Measurements from ENCODE around the gene FBXL17. TPM values are rescaled to one million over a fixed set of nuclear protein-coding genes. Genes with fewer than 3 reads are reported as not detected.

The FBXL17 gene
- total and polyA plus RNA-seq, 4 donors = 2.1 to 14.1 (median 6.3) TPM

DNA sequence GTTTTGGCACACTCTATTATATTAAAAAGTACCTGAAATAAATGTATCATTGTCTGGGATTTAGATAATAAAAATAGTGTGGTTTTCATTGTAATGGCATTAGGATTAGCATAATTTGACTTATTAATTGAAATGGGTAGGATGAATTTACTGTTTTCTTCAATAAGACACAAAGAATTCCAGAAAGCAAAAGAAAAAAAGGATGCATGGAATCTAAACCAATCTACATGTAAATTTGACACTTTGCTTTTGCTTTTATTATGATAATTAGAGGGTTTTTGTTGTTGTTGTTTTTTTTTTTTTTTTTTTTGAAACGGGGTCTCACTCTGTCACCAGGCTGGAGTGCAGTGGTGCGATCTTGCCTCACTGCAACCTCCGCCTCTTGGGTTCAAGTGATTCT, 406.3 kb downstream of the FBXL17 start:
- H3K4me3 ChIP-seq (ENCODE audit: low read depth in 1 of 3, low read length in 3 of 3) = no peak overlapping the region
- no peaks in the 10 kb centered on the region for H3K36me3 ChIP-seq (ENCODE audit: control insufficient read depth in 4 of 4, insufficient read depth in 3 of 4, low read depth in 1 of 4, low read length in 3 of 4)
- TF ChIP-seq HNF4G (IDR thresholded peaks at IDR 0.05) = no peak
- no peak for TF ChIP-seq CTCF (IDR thresholded peaks at IDR 0.05; ENCODE audit: low read depth, low read length, missing input control)
- TF ChIP-seq GABPA (IDR thresholded peaks at IDR 0.05 in 1 of 2, conservative IDR thresholded peaks at IDR 0.05 in 1 of 2) = no peak
- TF ChIP-seq FOXA1 (IDR thresholded peaks at IDR 0.05) = no peak
- no peak for TF ChIP-seq RAD21 (IDR thresholded peaks at IDR 0.05)
- no peak for TF ChIP-seq RXRA (IDR thresholded peaks at IDR 0.05)
- TF ChIP-seq, protein P1, sequence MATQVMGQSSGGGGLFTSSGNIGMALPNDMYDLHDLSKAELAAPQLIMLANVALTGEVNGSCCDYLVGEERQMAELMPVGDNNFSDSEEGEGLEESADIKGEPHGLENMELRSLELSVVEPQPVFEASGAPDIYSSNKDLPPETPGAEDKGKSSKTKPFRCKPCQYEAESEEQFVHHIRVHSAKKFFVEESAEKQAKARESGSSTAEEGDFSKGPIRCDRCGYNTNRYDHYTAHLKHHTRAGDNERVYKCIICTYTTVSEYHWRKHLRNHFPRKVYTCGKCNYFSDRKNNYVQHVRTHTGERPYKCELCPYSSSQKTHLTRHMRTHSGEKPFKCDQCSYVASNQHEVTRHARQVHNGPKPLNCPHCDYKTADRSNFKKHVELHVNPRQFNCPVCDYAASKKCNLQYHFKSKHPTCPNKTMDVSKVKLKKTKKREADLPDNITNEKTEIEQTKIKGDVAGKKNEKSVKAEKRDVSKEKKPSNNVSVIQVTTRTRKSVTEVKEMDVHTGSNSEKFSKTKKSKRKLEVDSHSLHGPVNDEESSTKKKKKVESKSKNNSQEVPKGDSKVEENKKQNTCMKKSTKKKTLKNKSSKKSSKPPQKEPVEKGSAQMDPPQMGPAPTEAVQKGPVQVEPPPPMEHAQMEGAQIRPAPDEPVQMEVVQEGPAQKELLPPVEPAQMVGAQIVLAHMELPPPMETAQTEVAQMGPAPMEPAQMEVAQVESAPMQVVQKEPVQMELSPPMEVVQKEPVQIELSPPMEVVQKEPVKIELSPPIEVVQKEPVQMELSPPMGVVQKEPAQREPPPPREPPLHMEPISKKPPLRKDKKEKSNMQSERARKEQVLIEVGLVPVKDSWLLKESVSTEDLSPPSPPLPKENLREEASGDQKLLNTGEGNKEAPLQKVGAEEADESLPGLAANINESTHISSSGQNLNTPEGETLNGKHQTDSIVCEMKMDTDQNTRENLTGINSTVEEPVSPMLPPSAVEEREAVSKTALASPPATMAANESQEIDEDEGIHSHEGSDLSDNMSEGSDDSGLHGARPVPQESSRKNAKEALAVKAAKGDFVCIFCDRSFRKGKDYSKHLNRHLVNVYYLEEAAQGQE (IDR thresholded peaks at IDR 0.05) = no peak
- no peak for TF ChIP-seq YY1 (IDR thresholded peaks at IDR 0.05)
- TF ChIP-seq, protein P2, sequence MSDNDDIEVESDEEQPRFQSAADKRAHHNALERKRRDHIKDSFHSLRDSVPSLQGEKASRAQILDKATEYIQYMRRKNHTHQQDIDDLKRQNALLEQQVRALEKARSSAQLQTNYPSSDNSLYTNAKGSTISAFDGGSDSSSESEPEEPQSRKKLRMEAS (IDR thresholded peaks at IDR 0.05) = no peak
- no peak for TF ChIP-seq JUND (IDR thresholded peaks at IDR 0.05)
- no peak for TF ChIP-seq NR2F2 (IDR thresholded peaks at IDR 0.05)
- TF ChIP-seq, protein P3, sequence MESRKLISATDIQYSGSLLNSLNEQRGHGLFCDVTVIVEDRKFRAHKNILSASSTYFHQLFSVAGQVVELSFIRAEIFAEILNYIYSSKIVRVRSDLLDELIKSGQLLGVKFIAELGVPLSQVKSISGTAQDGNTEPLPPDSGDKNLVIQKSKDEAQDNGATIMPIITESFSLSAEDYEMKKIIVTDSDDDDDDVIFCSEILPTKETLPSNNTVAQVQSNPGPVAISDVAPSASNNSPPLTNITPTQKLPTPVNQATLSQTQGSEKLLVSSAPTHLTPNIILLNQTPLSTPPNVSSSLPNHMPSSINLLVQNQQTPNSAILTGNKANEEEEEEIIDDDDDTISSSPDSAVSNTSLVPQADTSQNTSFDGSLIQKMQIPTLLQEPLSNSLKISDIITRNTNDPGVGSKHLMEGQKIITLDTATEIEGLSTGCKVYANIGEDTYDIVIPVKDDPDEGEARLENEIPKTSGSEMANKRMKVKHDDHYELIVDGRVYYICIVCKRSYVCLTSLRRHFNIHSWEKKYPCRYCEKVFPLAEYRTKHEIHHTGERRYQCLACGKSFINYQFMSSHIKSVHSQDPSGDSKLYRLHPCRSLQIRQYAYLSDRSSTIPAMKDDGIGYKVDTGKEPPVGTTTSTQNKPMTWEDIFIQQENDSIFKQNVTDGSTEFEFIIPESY (IDR thresholded peaks at IDR 0.05) = no peak
- TF ChIP-seq FOXA2 (IDR thresholded peaks at IDR 0.05) = no peak
- TF ChIP-seq ATF3 (IDR thresholded peaks at IDR 0.05) = no peak
- TF ChIP-seq TAF1 (conservative IDR thresholded peaks at IDR 0.05) = no peak
- no peaks in the 10 kb centered on the region for H3K27me3 ChIP-seq (ENCODE audit: control insufficient read depth in 4 of 4, insufficient read depth in 4 of 4, low read length in 3 of 4)
- 93% methylated on average over 3 of the region's 3 CpGs for WGBS
- H3K27ac ChIP-seq (ENCODE audit: low read depth in 1 of 2, low read length in 2 of 2) = no peak overlapping the region
- no peaks in the 10 kb centered on the region for H3K4me1 ChIP-seq (ENCODE audit: control insufficient read depth in 4 of 4, insufficient read depth in 4 of 4, low read length in 3 of 4)
- no peak overlapping the region for H3K9ac ChIP-seq (ENCODE audit: low read depth in 1 of 2, low read length in 2 of 2)
- H3K9me3 ChIP-seq (ENCODE audit: control insufficient read depth in 4 of 4, low read length in 3 of 4) = no peaks in the 10 kb centered on the region
- no peak for DNase-seq (ENCODE audit: low spot score)

- no peaks in the 10 kb centered on the region for H3K9me3 ChIP-seq (ENCODE audit: control insufficient read depth in 4 of 4, low read length in 3 of 4)
- no peaks in the 10 kb centered on the region for H3K4me1 ChIP-seq (ENCODE audit: control insufficient read depth in 4 of 4, insufficient read depth in 4 of 4, low read length in 3 of 4)
- no peaks in the 10 kb centered on the region for H3K27me3 ChIP-seq (ENCODE audit: control insufficient read depth in 4 of 4, insufficient read depth in 4 of 4, low read length in 3 of 4)
- DNase-seq (ENCODE audit: low spot score) = no peak
- TF ChIP-seq, protein P1 (IDR thresholded peaks at IDR 0.05) = no peak
- TF ChIP-seq SP1 (IDR thresholded peaks at IDR 0.05) (no peak), NR2F2 (IDR thresholded peaks at IDR 0.05) (no peak)
- no peak overlapping the region for H3K27ac ChIP-seq (ENCODE audit: low read depth in 1 of 2, low read length in 2 of 2)
- H3K4me3 ChIP-seq (ENCODE audit: low read depth in 1 of 3, low read length in 3 of 3) = no peak overlapping the region
- no peaks in the 10 kb centered on the region for H3K36me3 ChIP-seq (ENCODE audit: control insufficient read depth in 4 of 4, insufficient read depth in 3 of 4, low read depth in 1 of 4, low read length in 3 of 4)
- H3K9ac ChIP-seq (ENCODE audit: low read depth in 1 of 2, low read length in 2 of 2) = no peak overlapping the region
- 96% methylated on average over 1 of the region's 1 CpG for WGBS
Measured at GRCh38 chr5:107971846-107972245, 410.1 kb downstream of the FBXL17 start.

All from liver (tissue), 9 donors.